ENCODE data around the gene YWHAG. TPM values are rescaled to one million over a fixed set of nuclear protein-coding genes. Genes with fewer than 3 reads are reported as not detected.
"Not testable (repeated sequence)": the region's sequence is repeated elsewhere in the genome, so short reads cannot be mapped to it uniquely, and the experiment has no call there.

YWHAG gene
- total RNA-seq, 1 experiment from 2014 or later, result 148 TPM

- no peak for DNase-seq (ENCODE audit: low spot score)
Measured at GRCh38 chr7:76325092-76325491, 33.7 kb downstream of the YWHAG start.

GRCh38 chr7:76318488-76319353 is 40.1 kb downstream of the YWHAG start:
- DNase-seq (ENCODE audit: low spot score), result peak; percentile 88

GRCh38 chr7:76317782-76318487 is 40.9 kb downstream of the YWHAG start:
- peak; percentile 96 for DNase-seq (ENCODE audit: low spot score)

- DNase-seq (ENCODE audit: low spot score), result no peak
Measured at GRCh38 chr7:76316984-76317781, 41.6 kb downstream of the YWHAG start.

GRCh38 chr7:76315364-76315763 is 43.4 kb downstream of the YWHAG start:
- DNase-seq (ENCODE audit: low spot score), result no peak

- not testable (repeated sequence) for DNase-seq (ENCODE audit: low spot score)
Measured at GRCh38 chr7:76314740-76315139, 44.1 kb downstream of the YWHAG start.

- peak; percentile 93 for DNase-seq (ENCODE audit: low spot score)
Measured at GRCh38 chr7:76314042-76314721, 44.6 kb downstream of the YWHAG start.

GRCh38 chr7:76311838-76312237 is 47.0 kb downstream of the YWHAG start:
- not testable (repeated sequence) for DNase-seq (ENCODE audit: low spot score)

- peak; percentile 40 for DNase-seq (ENCODE audit: low spot score)
Measured at GRCh38 chr7:76310102-76310957, 48.5 kb downstream of the YWHAG start.

- DNase-seq (ENCODE audit: low spot score), result not testable (repeated sequence)
Measured at GRCh38 chr7:76309341-76310101, 49.3 kb downstream of the YWHAG start.

GRCh38 chr7:76308874-76309273 is 49.9 kb downstream of the YWHAG start:
- DNase-seq (ENCODE audit: low spot score), result not testable (repeated sequence)

- no peak for DNase-seq (ENCODE audit: low spot score)
Measured at GRCh38 chr7:76304888-76305375, 53.9 kb downstream of the YWHAG start.

GRCh38 chr7:76303202-76304147 is 55.3 kb downstream of the YWHAG start:
- peak; percentile 95 for DNase-seq (ENCODE audit: low spot score)

GRCh38 chr7:76302347-76303201 is 56.2 kb downstream of the YWHAG start, which contains the start of gene HSPB1:
Gene HSPB1, plus strand, starts transcription at chr7:76302673. Its CDS starts 40 bp downstream, at chr7:76302713.
- peak; percentile 93 for DNase-seq (ENCODE audit: low spot score)

GRCh38 chr7:76301000-76301399 is 57.8 kb downstream of the YWHAG start:
- no peak for DNase-seq (ENCODE audit: low spot score)

GRCh38 chr7:76300166-76300731 is 58.5 kb downstream of the YWHAG start:
- peak; percentile 83 for DNase-seq (ENCODE audit: low spot score)
